HFFc6 (cell line): ENCODE data around the gene ACAD11. TPM values are rescaled to one million over a fixed set of nuclear protein-coding genes. Genes with fewer than 3 reads are reported as not detected.

Experiments used
- DNase-seq: peaks from one replicate; pipeline ENCODE4 v3.0.0-alpha.2; 2018
- H3K27ac Mint-ChIP-seq: 2 replicates; pipeline ENCODE4 v1.8.0; 2020; ENCODE audit warnings: mild to moderate bottlenecking, mixed read lengths
- H3K27me3 Mint-ChIP-seq: 2 replicates; pipeline ENCODE4 v1.8.0; 2021; ENCODE audit warnings: mild to moderate bottlenecking, moderate library complexity, mixed read lengths; ENCODE audit not compliant: insufficient read depth
- H3K36me3 Mint-ChIP-seq: 2 replicates; pipeline ENCODE4 v1.8.0; 2021; ENCODE audit warnings: low read depth, mixed read lengths
- H3K4me1 Mint-ChIP-seq: 2 replicates; pipeline ENCODE4 v1.8.0; 2020; ENCODE audit warnings: low read depth, mixed read lengths
- H3K4me3 Mint-ChIP-seq: 2 replicates; pipeline ENCODE4 v1.8.0; 2020; ENCODE audit warnings: mild to moderate bottlenecking, moderate library complexity, mixed read lengths
- H3K9me3 Mint-ChIP-seq: 2 replicates; pipeline ENCODE4 v1.8.0; 2020; ENCODE audit warnings: mild to moderate bottlenecking, mixed read lengths
- total RNA-seq, 6 experiments: library from RNA; stranded (reverse); fragmentation: NEBNext Ultra II Directional; extraction: Animal tissue kit (Norgen Biotek cat#: 25700); gene quantifications; 2 replicates in 1 of 6; 3 replicates in 5 of 6; pipeline ENCODE4 v1.2.3, GENCODE V29; 2021
- TF ChIP-seq, protein P1 (sequence below): fragments of 200-600 bp; sonication (generic); IDR thresholded peaks from 2 replicates; pipeline ENCODE4 v1.5.0; 2021; ENCODE audit warnings: antibody characterized with exemption, mild to moderate bottlenecking

Gene ACAD11
- total RNA-seq, 6 experiments from 2014 or later, result 13.3 to 18.5 (median 13.8) TPM

GRCh38 chr3:132595014-132595413 is 64.6 kb downstream of the ACAD11 start:
- H3K36me3 Mint-ChIP-seq, result peaks cover 29% of the 10 kb centered on the region
- DNase-seq, result peak; percentile 68
- no peaks in the 10 kb centered on the region for H3K9me3 Mint-ChIP-seq
- H3K4me1 Mint-ChIP-seq, result peaks cover 71% of the 10 kb centered on the region
- H3K4me3 Mint-ChIP-seq, result peak overlapping the region; percentile 39; the same call in 1 of the 2 replicates
- peaks cover 3% of the 10 kb centered on the region for H3K27me3 Mint-ChIP-seq
- H3K27ac Mint-ChIP-seq, result peak overlapping the region; percentile 97
- TF ChIP-seq, protein P1, sequence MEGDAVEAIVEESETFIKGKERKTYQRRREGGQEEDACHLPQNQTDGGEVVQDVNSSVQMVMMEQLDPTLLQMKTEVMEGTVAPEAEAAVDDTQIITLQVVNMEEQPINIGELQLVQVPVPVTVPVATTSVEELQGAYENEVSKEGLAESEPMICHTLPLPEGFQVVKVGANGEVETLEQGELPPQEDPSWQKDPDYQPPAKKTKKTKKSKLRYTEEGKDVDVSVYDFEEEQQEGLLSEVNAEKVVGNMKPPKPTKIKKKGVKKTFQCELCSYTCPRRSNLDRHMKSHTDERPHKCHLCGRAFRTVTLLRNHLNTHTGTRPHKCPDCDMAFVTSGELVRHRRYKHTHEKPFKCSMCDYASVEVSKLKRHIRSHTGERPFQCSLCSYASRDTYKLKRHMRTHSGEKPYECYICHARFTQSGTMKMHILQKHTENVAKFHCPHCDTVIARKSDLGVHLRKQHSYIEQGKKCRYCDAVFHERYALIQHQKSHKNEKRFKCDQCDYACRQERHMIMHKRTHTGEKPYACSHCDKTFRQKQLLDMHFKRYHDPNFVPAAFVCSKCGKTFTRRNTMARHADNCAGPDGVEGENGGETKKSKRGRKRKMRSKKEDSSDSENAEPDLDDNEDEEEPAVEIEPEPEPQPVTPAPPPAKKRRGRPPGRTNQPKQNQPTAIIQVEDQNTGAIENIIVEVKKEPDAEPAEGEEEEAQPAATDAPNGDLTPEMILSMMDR, result no peak

DNA sequence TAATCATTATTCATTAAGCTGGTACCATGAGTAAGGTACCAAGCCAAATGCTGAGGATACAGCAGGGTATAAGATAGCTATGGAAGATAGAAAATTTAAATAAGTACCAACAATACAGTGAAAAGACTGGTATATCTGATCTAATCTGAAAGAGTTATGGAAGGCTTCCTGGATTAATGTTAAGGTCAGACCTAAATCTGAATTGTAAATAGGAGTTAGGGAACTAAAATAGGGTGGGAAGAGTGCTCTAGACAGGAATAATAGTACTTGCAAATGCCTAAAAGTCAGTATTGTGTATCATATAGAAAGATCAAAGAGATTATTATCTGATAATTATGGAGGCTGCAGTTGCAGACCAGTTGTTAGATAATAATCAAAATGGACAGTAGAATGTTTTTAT is 65.1 kb downstream of the ACAD11 start:
- H3K27me3 Mint-ChIP-seq, result peaks cover 3% of the 10 kb centered on the region
- peaks cover 35% of the 10 kb centered on the region for H3K36me3 Mint-ChIP-seq
- H3K4me1 Mint-ChIP-seq, result peaks cover 71% of the 10 kb centered on the region
- H3K27ac Mint-ChIP-seq, result peak overlapping the region; percentile 97
- DNase-seq, result no peak
- no peaks in the 10 kb centered on the region for H3K9me3 Mint-ChIP-seq
- TF ChIP-seq, protein P1, result no peak
- H3K4me3 Mint-ChIP-seq, result peak overlapping the region; percentile 62

DNA sequence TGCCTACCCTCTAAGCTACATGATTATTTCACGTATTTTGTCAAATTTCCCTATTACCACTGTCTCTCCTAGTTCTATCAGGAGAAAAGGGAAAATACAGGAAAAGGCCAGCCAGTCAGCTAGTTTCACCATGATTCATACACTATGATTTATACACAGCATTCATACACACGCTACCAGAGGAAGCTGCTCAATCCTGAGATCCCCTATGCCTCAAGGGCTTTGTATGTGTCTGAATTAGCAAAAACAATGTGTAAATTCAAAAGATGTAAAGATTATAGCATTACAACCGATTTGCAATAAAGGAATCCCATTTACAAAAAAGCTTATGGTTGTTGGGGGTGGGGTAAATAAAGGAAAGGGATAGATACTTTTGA is 65.7 kb downstream of the ACAD11 start:
- no peaks in the 10 kb centered on the region for H3K9me3 Mint-ChIP-seq
- peak overlapping the region; percentile 62 for H3K4me3 Mint-ChIP-seq
- peak overlapping the region; percentile 97 for H3K27ac Mint-ChIP-seq
- H3K36me3 Mint-ChIP-seq, result peaks cover 40% of the 10 kb centered on the region
- peaks cover 71% of the 10 kb centered on the region for H3K4me1 Mint-ChIP-seq
- TF ChIP-seq, protein P1, result no peak
- peaks cover 3% of the 10 kb centered on the region for H3K27me3 Mint-ChIP-seq
- peak; percentile 78 for DNase-seq

- Mint-ChIP-seq H3K27ac (peak overlapping the region; percentile 97), H3K27me3 (peaks cover 3% of the 10 kb centered on the region), H3K9me3 (no peaks in the 10 kb centered on the region), H3K4me1 (peaks cover 66% of the 10 kb centered on the region), H3K36me3 (peaks cover 38% of the 10 kb centered on the region), H3K4me3 (peak overlapping the region; percentile 62)
- no peak for DNase-seq
- TF ChIP-seq, protein P1, result no peak
These were observed 66.2 kb downstream of the ACAD11 start for GRCh38 chr3:132593241-132593946.

GRCh38 chr3:132592216-132592615 is 67.4 kb downstream of the ACAD11 start:
- Mint-ChIP-seq H3K4me1 (peaks cover 59% of the 10 kb centered on the region), H3K9me3 (no peaks in the 10 kb centered on the region), H3K4me3 (no peak overlapping the region), H3K27ac (peak overlapping the region; percentile 97), H3K27me3 (peaks cover 6% of the 10 kb centered on the region), H3K36me3 (peaks cover 39% of the 10 kb centered on the region)
- TF ChIP-seq, protein P1, result no peak
- DNase-seq, result no peak
